GM12891 (cell line): ENCODE measurements around the gene C2CD2L.

Experiments
- POLR2A ChIP-seq: IDR thresholded peaks from 2 replicates; pipeline ENCODE4 v1.6.1; 2011; ENCODE audit warnings: low read depth, low read length, control low read depth
- POLR2AphosphoS5 ChIP-seq: IDR thresholded peaks from 2 replicates; pipeline ENCODE4 v1.6.1; 2011; ENCODE audit warnings: low read depth, low read length, control low read depth

- TF ChIP-seq POLR2A: no peak
- TF ChIP-seq POLR2AphosphoS5: no peak
Observed at GRCh38 chr11:119061256-119061655, 45.9 kb upstream of the C2CD2L start.
